Activated CD4-positive, alpha-beta T cell treated with anti-CD3 and anti-CD28 coated beads for 48 hours (primary cell): ENCODE measurements around the gene CLK3.
A peak's percentile ranks its signal among the peaks of the same experiment; 100 is the strongest.
"Not testable (repeated sequence)": the region's sequence is repeated elsewhere in the genome, so short reads cannot be mapped to it uniquely, and the experiment has no call there.

ENCODE experiments used
- DNase-seq: peaks from one replicate; pipeline ENCODE4 v3.0.0-alpha.2; 2020

The CLK3 gene

GRCh38 chr15:74621936-74622335, 6.3 kb downstream of the CLK3 start:
- no peak for DNase-seq

- no peak for DNase-seq
These were observed 7.1 kb downstream of the CLK3 start for GRCh38 chr15:74622758-74623157.

GRCh38 chr15:74624020-74624602, 8.5 kb downstream of the CLK3 start:
- no peak for DNase-seq

- DNase-seq = no peak
These were observed 10.1 kb downstream of the CLK3 start for GRCh38 chr15:74625693-74626092.

- DNase-seq = no peak
These were observed 10.7 kb downstream of the CLK3 start for GRCh38 chr15:74626336-74626735.

GRCh38 chr15:74626752-74627692, 11.4 kb downstream of the CLK3 start:
- DNase-seq = no peak

GRCh38 chr15:74627766-74628165, 12.1 kb downstream of the CLK3 start:
- DNase-seq = no peak

- no peak for DNase-seq
These were observed 12.6 kb downstream of the CLK3 start for GRCh38 chr15:74628199-74628598.

- DNase-seq = no peak
These were observed 13.3 kb downstream of the CLK3 start for GRCh38 chr15:74628949-74629348.

GRCh38 chr15:74629696-74630095, 14.1 kb downstream of the CLK3 start:
- DNase-seq = not testable (repeated sequence)

- DNase-seq = no peak
These were observed 14.8 kb downstream of the CLK3 start for GRCh38 chr15:74630284-74631086.

GRCh38 chr15:74631087-74631385, 15.4 kb downstream of the CLK3 start:
- no peak for DNase-seq

GRCh38 chr15:74631408-74631807, 15.8 kb downstream of the CLK3 start:
- DNase-seq = no peak

GRCh38 chr15:74631935-74632560, 16.4 kb downstream of the CLK3 start:
- DNase-seq = peak; percentile 73

- DNase-seq = no peak
These were observed 17.0 kb downstream of the CLK3 start for GRCh38 chr15:74632601-74633000.

- DNase-seq = no peak
These were observed 18.1 kb downstream of the CLK3 start for GRCh38 chr15:74633781-74634180.

GRCh38 chr15:74635228-74635627, 19.6 kb downstream of the CLK3 start:
- DNase-seq = peak; percentile 82

GRCh38 chr15:74636984-74637383, 21.3 kb downstream of the CLK3 start:
- no peak for DNase-seq

GRCh38 chr15:74641151-74641550, 25.5 kb downstream of the CLK3 start:
- DNase-seq = no peak

GRCh38 chr15:74642348-74642733, 26.7 kb downstream of the CLK3 start:
- DNase-seq = no peak

GRCh38 chr15:74642734-74643664, 27.4 kb downstream of the CLK3 start:
- no peak for DNase-seq

- DNase-seq = no peak
These were observed 28.1 kb downstream of the CLK3 start for GRCh38 chr15:74643665-74644204.
